Measurements from ENCODE around the gene PAIP2B.
"Not testable (repeated sequence)": the region's sequence is repeated elsewhere in the genome, so short reads cannot be mapped to it uniquely, and the experiment has no call there.

PAIP2B gene

GRCh38 chr2:71215447-71215846 is 11.5 kb downstream of the PAIP2B start:
- DNase-seq: no peak

- no peak for DNase-seq
Measured at GRCh38 chr2:71212336-71212735, 14.6 kb downstream of the PAIP2B start.

- no peak for DNase-seq
Measured at GRCh38 chr2:71210292-71210691, 16.6 kb downstream of the PAIP2B start.

GRCh38 chr2:71208756-71209155 is 18.1 kb downstream of the PAIP2B start:
- no peak for DNase-seq

- DNase-seq: no peak
Measured at GRCh38 chr2:71207601-71208000, 19.3 kb downstream of the PAIP2B start.

- no peak for DNase-seq
Measured at GRCh38 chr2:71206271-71206670, 20.6 kb downstream of the PAIP2B start.

GRCh38 chr2:71191570-71191943 is 35.3 kb downstream of the PAIP2B start:
- no peak for DNase-seq

- DNase-seq: no peak
Measured at GRCh38 chr2:71190656-71191569, 36.0 kb downstream of the PAIP2B start.

GRCh38 chr2:71187589-71187988 is 39.3 kb downstream of the PAIP2B start:
- DNase-seq: no peak

GRCh38 chr2:71186973-71187372 is 39.9 kb downstream of the PAIP2B start:
- no peak for DNase-seq

GRCh38 chr2:71183306-71184115 is 43.4 kb downstream of the PAIP2B start:
- DNase-seq: not testable (repeated sequence)

- DNase-seq: no peak
Measured at GRCh38 chr2:71181316-71181715, 45.6 kb downstream of the PAIP2B start.

- DNase-seq: not testable (repeated sequence)
Measured at GRCh38 chr2:71178836-71179235, 48.1 kb downstream of the PAIP2B start.

- no peak for DNase-seq
Measured at GRCh38 chr2:71174207-71174606, 52.7 kb downstream of the PAIP2B start.

GRCh38 chr2:71173096-71173495 is 53.8 kb downstream of the PAIP2B start:
- DNase-seq: no peak

- DNase-seq: no peak
Measured at GRCh38 chr2:71166812-71167211, 60.1 kb downstream of the PAIP2B start.

GRCh38 chr2:71157124-71157793 is 69.6 kb downstream of the PAIP2B start:
- no peak for DNase-seq

GRCh38 chr2:71156573-71156972 is 70.3 kb downstream of the PAIP2B start:
- no peak for DNase-seq

- DNase-seq: no peak
Measured at GRCh38 chr2:71155846-71156245, 71.1 kb downstream of the PAIP2B start.

- no peak for DNase-seq
Measured at GRCh38 chr2:71154798-71155197, 72.1 kb downstream of the PAIP2B start.

GRCh38 chr2:71154279-71154678 is 72.6 kb downstream of the PAIP2B start:
- DNase-seq: no peak

GRCh38 chr2:71153585-71154224 is 73.2 kb downstream of the PAIP2B start:
- DNase-seq: no peak

GRCh38 chr2:71151620-71152019 is 75.3 kb downstream of the PAIP2B start:
- DNase-seq: no peak
